A549 (cell line): ENCODE measurements around the gene TSPEAR. TPM values are rescaled to one million over a fixed set of nuclear protein-coding genes. Genes with fewer than 3 reads are reported as not detected.

Experiments
- ATAC-seq, 2 experiments: fragments of 200-7000 bp in 1 of 2; fragments of >200 bp in 1 of 2; cut with Nextera tagmentation in 1 of 2; cut with Tn5 transposase in 1 of 2; 3 replicates each; pipeline versions ENCODE4 v1.8.0 to v1.9.1; 2018 to 2020; ENCODE audit warnings: mild to moderate bottlenecking in 1 of 2, moderate library complexity in 1 of 2
- CTCF ChIA-PET: fragments of 300-600 bp; sonication (Branson Sonifier 250); formaldehyde crosslinking; extraction: SDS; loops from one replicate; lab custom pipeline; 2021; ENCODE audit warnings: antibody characterized with exemption, inconsistent platforms; lab: Yijun Ruan, JAX
- POLR2A ChIA-PET: fragments of 350-600 bp; formaldehyde crosslinking; extraction: SDS; loops from one replicate; lab custom pipeline; 2021; ENCODE audit warnings: antibody characterized with exemption, inconsistent platforms; lab: Yijun Ruan, JAX
- DNase-seq, 2 experiments: peaks; one replicate each; pipeline versions ENCODE4 v3.0.0 to v3.0.0-alpha.2; 2011 to 2016; ENCODE audit warnings: low read depth in 1 of 2, low spot score in 1 of 2
- FAIRE-seq: peaks from 2 replicates; lab custom pipeline; 2011; peaks lifted over from hg19 to GRCh38; lab: Jason Lieb, UNC
- H3K27ac ChIP-seq, 2 experiments: fragments of >200 bp; sonication (Bioruptor Twin); formaldehyde crosslinking; 3 replicates each; pipeline ENCODE4 v1.5.1; 2016 to 2017
- H3K4me1 ChIP-seq: fragments of >200 bp; sonication (Bioruptor Twin); formaldehyde crosslinking; 3 replicates; pipeline ENCODE4 v1.6.1; 2016
- H3K4me2 ChIP-seq: fragments of >200 bp; sonication (Bioruptor Twin); formaldehyde crosslinking; 3 replicates; pipeline ENCODE4 v1.6.1; 2016
- H3K4me3 ChIP-seq: fragments of >200 bp; sonication (Bioruptor Twin); formaldehyde crosslinking; 3 replicates; pipeline ENCODE4 v1.5.1; 2016
- H3K9me3 ChIP-seq: fragments of >200 bp; sonication (Bioruptor Twin); formaldehyde crosslinking; 3 replicates; pipeline ENCODE4 v1.6.1; 2016
- BHLHE40 ChIP-seq: IDR thresholded peaks from 2 replicates; pipeline ENCODE4 v1.6.1; 2012; ENCODE audit warnings: low read depth, low read length, inconsistent platforms
- CHD2 ChIP-seq: fragments of 150-350 bp; IDR thresholded peaks from 2 replicates; pipeline ENCODE4 v1.6.1; 2014; ENCODE audit warnings: low read length; ENCODE audit not compliant: partially characterized antibody
- CHD4 ChIP-seq: fragments of 200-600 bp; sonication (generic); IDR thresholded peaks from 2 replicates; pipeline ENCODE4 v1.6.1; 2016; ENCODE audit warnings: antibody characterized with exemption, mild to moderate bottlenecking, borderline replicate concordance
- FOSL2 ChIP-seq, 2 experiments: fragments of 450-650 bp in 1 of 2; fragments of >200 bp in 1 of 2; sonication (Bioruptor Twin) in 1 of 2; formaldehyde crosslinking; IDR thresholded peaks; 2 replicates each; pipeline versions ENCODE4 v1.5.0 to v1.6.1; 2016 to 2020; ENCODE audit warnings: mild to moderate bottlenecking in 1 of 2, moderate library complexity in 1 of 2
- HOXB5 ChIP-seq: fragments of 250-450 bp; sonication (Bioruptor Pico); IDR thresholded peaks from 2 replicates; pipeline ENCODE4 v1.5.0; 2020; ENCODE audit warnings: mild to moderate bottlenecking, moderate library complexity
- JUNB ChIP-seq: fragments of >200 bp; sonication (Bioruptor Twin); formaldehyde crosslinking; IDR thresholded peaks from 2 replicates; pipeline ENCODE4 v1.6.1; 2016
- KDM5A ChIP-seq: fragments of 200-600 bp; sonication (generic); IDR thresholded peaks from 2 replicates; pipeline ENCODE4 v1.6.1; 2016; ENCODE audit warnings: antibody characterized with exemption, mild to moderate bottlenecking
- MAFK ChIP-seq: fragments of 450-650 bp; IDR thresholded peaks from 2 replicates; pipeline ENCODE4 v1.6.1; 2014; ENCODE audit not compliant: partially characterized antibody
- MAZ ChIP-seq: fragments of 150-350 bp; IDR thresholded peaks from 2 replicates; pipeline ENCODE4 v1.6.1; 2014; ENCODE audit warnings: antibody characterized with exemption, low read depth, low read length, borderline replicate concordance
- MYC ChIP-seq: IDR thresholded peaks from 2 replicates; pipeline ENCODE4 v1.6.1; 2012; ENCODE audit warnings: mild to moderate bottlenecking, inconsistent platforms, low read length, improper control_type of control experiment, borderline replicate concordance
- NFE2L2 ChIP-seq: fragments of 150-350 bp; conservative IDR thresholded peaks from 2 replicates; pipeline ENCODE4 v1.6.1; 2014; ENCODE audit warnings: low read length
- NR3C1 ChIP-seq: fragments of >200 bp; sonication (Bioruptor Twin); formaldehyde crosslinking; IDR thresholded peaks from 3 replicates; pipeline ENCODE4 v1.6.1; 2017
- PHF8 ChIP-seq: fragments of 200-600 bp; sonication (generic); IDR thresholded peaks from 2 replicates; pipeline ENCODE4 v1.6.1; 2016; ENCODE audit warnings: low read depth, mild to moderate bottlenecking, antibody characterized with exemption, moderate library complexity, borderline replicate concordance
- POLR2A ChIP-seq: IDR thresholded peaks from 2 replicates; pipeline ENCODE4 v1.6.1; 2012; ENCODE audit warnings: mild to moderate bottlenecking, low read length
- RAD21 ChIP-seq, 2 experiments: fragments of >200 bp in 1 of 2; sonication (Bioruptor Twin) in 1 of 2; formaldehyde crosslinking in 1 of 2; IDR thresholded peaks in 1 of 2; conservative IDR thresholded peaks in 1 of 2; 2 replicates in 1 of 2; 3 replicates in 1 of 2; pipeline ENCODE4 v1.6.1; 2012 to 2018; ENCODE audit warnings: inconsistent platforms in 1 of 2
- RCOR1 ChIP-seq: fragments of 150-350 bp; IDR thresholded peaks from 2 replicates; pipeline ENCODE4 v1.6.1; 2014; ENCODE audit warnings: antibody characterized with exemption, low read length, low read depth
- RFX5 ChIP-seq: fragments of 450-650 bp; IDR thresholded peaks from 2 replicates; pipeline ENCODE4 v1.7.1; 2014; ENCODE audit warnings: antibody characterized with exemption, mild to moderate bottlenecking, moderate library complexity
- RNF2 ChIP-seq: fragments of 200-600 bp; sonication (generic); IDR thresholded peaks from 2 replicates; pipeline ENCODE4 v1.6.1; 2016; ENCODE audit warnings: low read depth, mild to moderate bottlenecking, antibody characterized with exemption, moderate library complexity, borderline replicate concordance
- TFCP2L1 ChIP-seq: fragments of 250-450 bp; sonication (Bioruptor Pico); IDR thresholded peaks from 2 replicates; pipeline ENCODE4 v1.5.0; 2021; ENCODE audit warnings: mild to moderate bottlenecking
- ZNF302 ChIP-seq: fragments of 250-450 bp; sonication (Bioruptor Pico); IDR thresholded peaks from 2 replicates; pipeline ENCODE4 v1.9.0; 2021; ENCODE audit warnings: inconsistent platforms, mild to moderate bottlenecking, moderate library complexity
- ZSCAN20 ChIP-seq: fragments of 250-450 bp; sonication (Bioruptor Pico); IDR thresholded peaks from 2 replicates; pipeline ENCODE4 v1.8.0; 2022; ENCODE audit warnings: mild to moderate bottlenecking, moderate library complexity
- WGBS: methylation state at CpG from one replicate; pipeline ENCODE4 v1.1.6; 2017; ENCODE audit errors: missing lambda C conversion rate; 5-methylcytosine and 5-hydroxymethylcytosine counted together
- polyA plus RNA-seq, 4 experiments: library from polyadenylated mRNA; depleted of rRNA in 3 of 4; stranded (reverse); fragments of >200 nt; fragmentation: RNase III in 1 of 4; extraction: RNeasy Plus Mini Kit Qiagen cat#74134 plus additional on column Dnase treatment in 1 of 4; gene quantifications; 2 replicates in 3 of 4; 3 replicates in 1 of 4; pipeline ENCODE4 v1.2.3, GENCODE V29; 2011 to 2017
- TF ChIP-seq, protein P1 (sequence below): IDR thresholded peaks from 2 replicates; pipeline ENCODE4 v1.6.1; 2012

The TSPEAR gene
- polyA plus RNA-seq, 2 of the 4 experiments (the other 2 are of a cell fraction): not detected

DNA sequence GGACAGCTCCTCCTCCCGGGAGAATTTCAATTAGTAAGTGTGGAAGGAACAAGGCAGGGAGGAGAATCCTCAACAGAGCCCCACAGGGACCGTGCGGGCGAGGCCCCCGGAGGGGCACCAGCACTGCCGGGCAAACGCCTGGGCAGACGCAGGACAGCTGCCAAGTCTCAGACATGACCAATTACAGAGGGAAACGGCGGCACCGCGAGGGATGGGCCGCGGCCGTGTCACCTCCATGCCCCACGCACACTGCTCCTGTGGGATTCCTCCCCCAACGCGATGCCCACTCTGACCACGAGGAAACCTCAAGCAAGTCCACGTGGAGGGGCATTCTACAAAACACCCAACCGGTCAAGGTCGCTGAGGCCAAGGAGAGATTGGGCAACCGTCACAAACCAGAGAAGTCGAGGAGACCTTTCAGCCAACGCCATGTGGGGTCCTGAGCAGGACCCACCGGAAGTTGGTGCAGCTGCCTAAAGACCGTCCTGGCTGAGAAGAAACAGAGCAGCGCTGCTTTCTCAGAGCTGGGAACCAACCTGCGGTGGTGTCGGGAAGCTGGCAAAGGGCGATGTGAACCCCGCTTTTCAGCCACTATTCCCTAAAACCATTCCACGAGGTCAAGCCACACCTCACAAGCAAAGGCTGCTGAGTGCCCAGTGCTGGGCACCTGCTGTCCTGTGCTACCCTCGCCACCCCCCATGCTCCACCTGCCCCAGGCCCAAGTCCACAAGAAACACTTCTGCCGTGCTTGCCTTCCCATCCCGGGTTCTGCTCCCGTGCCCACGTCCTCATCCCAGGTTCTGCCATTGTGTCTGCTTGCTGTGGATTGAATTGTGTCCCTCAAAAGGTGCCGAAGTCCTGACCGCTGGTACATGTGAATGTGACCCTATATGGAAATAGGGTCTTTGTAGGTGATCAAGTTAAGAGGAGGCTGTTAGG is 139.3 kb downstream of the TSPEAR start:
- no peak overlapping the region for H3K4me2 ChIP-seq
- no peak for FAIRE-seq
- no peak for TF ChIP-seq FOSL2 (IDR thresholded peaks at IDR 0.05)
- no peak for TF ChIP-seq FOSL2 (CRISPR knock-in tag; IDR thresholded peaks at IDR 0.05)
- TF ChIP-seq ZNF302: no peak
- TF ChIP-seq POLR2A: no peak
- no peak for TF ChIP-seq NFE2L2
- no peak for TF ChIP-seq RNF2
- TF ChIP-seq CHD4: no peak
- TF ChIP-seq, all 56 proteins: peak for 0
- 79% methylated on average over 28 of the region's 40 CpGs for WGBS
- ChIA-PET CTCF (no interaction called here), POLR2A (no interaction called here)
- Histone ChIP-seq H3K4me3 (no peak overlapping the region), H3K27ac (no peak overlapping the region), H3K4me1 (no peaks in the 10 kb centered on the region), H3K9me3 (peaks cover 12% of the 10 kb centered on the region)
- DNase-seq (no peak), ATAC-seq (no peak)

DNA sequence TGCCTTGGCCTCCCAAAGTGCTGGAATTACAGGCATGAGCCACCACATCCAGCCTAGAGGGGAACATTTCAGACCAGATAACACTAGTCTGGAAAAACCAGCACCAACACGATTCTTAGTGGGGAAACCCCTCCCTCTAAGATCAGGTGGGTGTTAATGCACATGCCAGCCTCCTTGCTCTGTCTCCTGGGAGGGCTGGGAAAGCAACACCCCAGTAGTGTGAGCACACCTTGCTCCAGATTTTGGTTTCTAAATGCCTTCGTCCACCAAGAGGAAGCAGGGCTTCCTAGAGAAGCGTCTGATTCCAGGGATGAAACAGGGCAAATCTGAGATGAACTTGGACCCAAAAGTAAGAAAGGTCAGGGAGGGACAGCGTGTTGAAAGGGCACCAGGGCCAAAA is 140.1 kb downstream of the TSPEAR start:
- POLR2A ChIA-PET: no interaction called here
- peaks cover 7% of the 10 kb centered on the region for H3K9me3 ChIP-seq
- no peaks in the 10 kb centered on the region for H3K4me1 ChIP-seq
- H3K4me2 ChIP-seq: no peak overlapping the region
- H3K4me3 ChIP-seq: no peak overlapping the region
- no peak overlapping the region for H3K27ac ChIP-seq
- CTCF ChIA-PET: no interaction called here
- DNase-seq (peak in 1 of 2 experiments; percentile 12), ATAC-seq (no peak), FAIRE-seq (no peak)
- TF ChIP-seq PHF8 (no peak), RCOR1 (no peak), NR3C1 (no peak), RFX5 (no peak), MAZ (no peak), ZSCAN20 (CRISPR knock-in tag) (no peak), RAD21 (conservative IDR thresholded peaks at IDR 0.05 in 1 of 2, IDR thresholded peaks at IDR 0.05 in 1 of 2) (no peak), MYC (no peak)
- TF ChIP-seq, protein P1, sequence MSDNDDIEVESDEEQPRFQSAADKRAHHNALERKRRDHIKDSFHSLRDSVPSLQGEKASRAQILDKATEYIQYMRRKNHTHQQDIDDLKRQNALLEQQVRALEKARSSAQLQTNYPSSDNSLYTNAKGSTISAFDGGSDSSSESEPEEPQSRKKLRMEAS: no peak
- 15% methylated on average over 4 of the region's 4 CpGs for WGBS

DNA sequence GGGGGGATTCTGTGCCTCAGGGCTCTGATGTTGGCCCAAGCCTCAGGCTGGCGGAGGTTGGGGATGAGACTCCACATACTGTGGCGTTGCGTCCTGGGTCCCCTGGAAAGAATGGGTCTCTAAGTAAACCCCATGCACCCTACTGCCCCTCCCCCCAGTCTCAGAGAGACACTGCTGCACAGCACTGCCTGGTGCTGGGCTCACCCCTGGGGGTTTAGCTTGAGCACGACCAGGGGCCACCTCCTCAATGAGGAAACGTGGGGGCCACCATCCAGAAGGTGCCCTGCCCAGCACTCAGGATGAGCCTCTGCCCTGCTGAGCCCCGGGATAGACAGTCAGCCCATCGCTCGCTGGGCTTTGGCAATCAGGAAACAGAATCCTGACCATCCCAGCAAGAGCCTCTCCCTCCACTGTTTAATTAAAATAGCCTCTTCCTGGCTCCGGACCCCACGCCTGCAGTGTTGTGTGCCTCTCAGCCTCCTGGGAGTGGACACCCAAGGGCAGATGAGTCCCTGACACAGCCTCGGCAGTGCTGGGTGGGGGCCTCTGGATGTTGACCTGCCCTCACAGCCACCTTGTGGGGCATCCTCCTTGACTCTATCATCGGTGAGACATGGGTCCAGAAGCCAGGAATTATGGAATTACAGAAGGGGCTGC is 141.4 kb downstream of the TSPEAR start:
- Histone ChIP-seq H3K27ac (no peak overlapping the region), H3K4me3 (no peak overlapping the region), H3K9me3 (peaks cover 7% of the 10 kb centered on the region), H3K4me2 (no peak overlapping the region)
- POLR2A ChIA-PET: no interaction called here
- no peak for FAIRE-seq
- whole genome bisulfite sequencing: 30% methylated on average over 6 of the region's 12 CpGs
- no peak for ATAC-seq
- DNase-seq: no peak
- TF ChIP-seq KDM5A (no peak), TFCP2L1 (CRISPR knock-in tag) (no peak), ZNF302 (no peak), MAFK (no peak), JUNB (no peak), RFX5 (no peak), RCOR1 (no peak), CHD2 (no peak), BHLHE40 (no peak), POLR2A (no peak), HOXB5 (no peak)
- TF ChIP-seq, all 56 proteins: peak for 0
- H3K4me1 ChIP-seq: no peaks in the 10 kb centered on the region
- CTCF ChIA-PET: interaction anchor here (0.9 kb wide), 1 partner anchor 10 kb away, joined by 3 read pairs; the partner anchor contains the start of gene KRTAP10-5
